ENCODE results near the gene CASK.

GRCh38 chrX:41474726-41475100 is 448.6 kb downstream of the CASK start:
- TF ChIP-seq EZH2 (IDR thresholded peaks at IDR 0.05; ENCODE audit: borderline replicate concordance, low read depth, low read length, severe bottlenecking): no peak
- no peak for TF ChIP-seq CTCF (IDR thresholded peaks at IDR 0.05; ENCODE audit: borderline replicate concordance, extremely low read depth, low read length, poor library complexity, severe bottlenecking)

Data from DND-41 (cell line).